HG02870 (cell line): ENCODE results near the gene ZNF414.
"Not testable (repeated sequence)": the region's sequence is repeated elsewhere in the genome, so short reads cannot be mapped to it uniquely, and the experiment has no call there.

ENCODE experiments used
- ATAC-seq: cut with Tn5 transposase; IDR thresholded peaks from one replicate; pipeline ENCODE4 v1.9.1; 2021; ENCODE audit warnings: mild to moderate bottlenecking, moderate library complexity; ENCODE audit not compliant: unreplicated experiment

Gene ZNF414

GRCh38 chr19:8513687-8514504 lies at the start of gene ZNF414:
TSS of gene ZNF414 (minus strand) at chr19:8514167. CDS start at chr19:8514046, 121 bp downstream.
- ATAC-seq = peak; percentile 80

GRCh38 chr19:8561075-8561764 lies 47.3 kb upstream of the ZNF414 start:
- no peak for ATAC-seq

GRCh38 chr19:8558325-8558724 lies 44.4 kb upstream of the ZNF414 start:
- ATAC-seq = no peak

GRCh38 chr19:8557642-8558238 lies 43.8 kb upstream of the ZNF414 start:
- no peak for ATAC-seq

GRCh38 chr19:8553729-8554128 lies 39.8 kb upstream of the ZNF414 start:
- not testable (repeated sequence) for ATAC-seq

GRCh38 chr19:8552810-8553209 lies 38.8 kb upstream of the ZNF414 start:
- ATAC-seq = no peak

GRCh38 chr19:8550070-8550469 lies 36.1 kb upstream of the ZNF414 start:
- no peak for ATAC-seq

GRCh38 chr19:8545743-8546142 lies 31.8 kb upstream of the ZNF414 start:
- no peak for ATAC-seq

GRCh38 chr19:8544168-8544567 lies 30.2 kb upstream of the ZNF414 start:
- no peak for ATAC-seq

- no peak for ATAC-seq
Measured at GRCh38 chr19:8539621-8540149, 25.7 kb upstream of the ZNF414 start.

- no peak for ATAC-seq
Measured at GRCh38 chr19:8537099-8537498, 23.1 kb upstream of the ZNF414 start.

- no peak for ATAC-seq
Measured at GRCh38 chr19:8536282-8536681, 22.3 kb upstream of the ZNF414 start.

- ATAC-seq = no peak
Measured at GRCh38 chr19:8532225-8532624, 18.3 kb upstream of the ZNF414 start.

- ATAC-seq = no peak
Measured at GRCh38 chr19:8531470-8531869, 17.5 kb upstream of the ZNF414 start.

GRCh38 chr19:8530061-8530679 lies 16.2 kb upstream of the ZNF414 start:
- no peak for ATAC-seq

GRCh38 chr19:8529369-8530006 lies 15.5 kb upstream of the ZNF414 start:
- no peak for ATAC-seq

GRCh38 chr19:8528500-8528899 lies 14.5 kb upstream of the ZNF414 start:
- ATAC-seq = no peak

- no peak for ATAC-seq
Measured at GRCh38 chr19:8526345-8527091, 12.6 kb upstream of the ZNF414 start.

- no peak for ATAC-seq
Measured at GRCh38 chr19:8525401-8525684, 11.4 kb upstream of the ZNF414 start.

- ATAC-seq = no peak
Measured at GRCh38 chr19:8519388-8519787, 5.4 kb upstream of the ZNF414 start.
